ENCODE measurements around the gene KRTAP3-3.

GRCh38 chr17:41029633-41030245 lies 35.8 kb upstream of the KRTAP3-3 start, which contains the start of gene KRTAP1-4:
- TF ChIP-seq CTCF (conservative IDR thresholded peaks at IDR 0.05 in 1 of 2, IDR thresholded peaks at IDR 0.05 in 1 of 2; ENCODE audit: low read depth in 1 of 2, low read length in 2 of 2) (no peak), EZH2 (IDR thresholded peaks at IDR 0.05; ENCODE audit: low read length, missing control alignments) (no peak)

Measured in fibroblast of lung (primary cell).